Mesendoderm (in vitro differentiated cells): Measurements from ENCODE around the gene CCL20. TPM values are rescaled to one million over a fixed set of nuclear protein-coding genes. Genes with fewer than 3 reads are reported as not detected.

Source experiments
- DNase-seq: peaks from one replicate; pipeline ENCODE4 v3.0.0; 2013
- H2AK5ac ChIP-seq: 2 replicates; pipeline ENCODE4 v1.6.1; 2013; ENCODE audit warnings: low read length, inconsistent platforms
- H2BK120ac ChIP-seq: 2 replicates; pipeline ENCODE4 v1.6.1; 2013; ENCODE audit warnings: low read depth, mild to moderate bottlenecking, low read length, moderate library complexity, mixed read lengths
- H2BK15ac ChIP-seq: replicated peaks from 2 replicates; pipeline ENCODE4 v1.6.1; 2013; ENCODE audit warnings: low read depth, mild to moderate bottlenecking, moderate library complexity
- H2BK5ac ChIP-seq: 2 replicates; pipeline ENCODE4 v1.6.1; 2013; ENCODE audit warnings: low read length, inconsistent platforms
- H3K18ac ChIP-seq: 2 replicates; pipeline ENCODE4 v1.6.1; 2013; ENCODE audit warnings: mild to moderate bottlenecking, low read length, mixed read lengths
- H3K23ac ChIP-seq: one replicate; pipeline ENCODE4 v1.6.1; 2013; ENCODE audit warnings: low read length
- H3K27ac ChIP-seq: 2 replicates; pipeline ENCODE4 v1.5.1; 2013; ENCODE audit warnings: low read depth, mild to moderate bottlenecking, inconsistent platforms, low read length, moderate library complexity
- H3K27me3 ChIP-seq: 2 replicates; pipeline ENCODE4 v1.6.1; 2013; ENCODE audit warnings: low read length, control low read depth, mild to moderate bottlenecking, inconsistent platforms; ENCODE audit not compliant: insufficient read depth, poor library complexity
- H3K36me3 ChIP-seq: 2 replicates; pipeline ENCODE4 v1.6.1; 2013; ENCODE audit warnings: low read length, inconsistent platforms; ENCODE audit not compliant: control insufficient read depth, insufficient read depth
- H3K4ac ChIP-seq: one replicate; pipeline ENCODE4 v1.6.1; 2013; ENCODE audit warnings: low read depth, mild to moderate bottlenecking, low read length, moderate library complexity
- H3K4me1 ChIP-seq: 2 replicates; pipeline ENCODE4 v1.6.1; 2013; ENCODE audit warnings: low read depth, low read length, inconsistent platforms; ENCODE audit not compliant: control insufficient read depth
- H3K4me2 ChIP-seq: 2 replicates; pipeline ENCODE4 v1.6.1; 2013; ENCODE audit warnings: low read length
- H3K4me3 ChIP-seq: 2 replicates; pipeline ENCODE4 v1.5.1; 2013; ENCODE audit warnings: mild to moderate bottlenecking, low read length
- H3K56ac ChIP-seq: one replicate; pipeline ENCODE4 v1.6.1; 2013; ENCODE audit warnings: low read length
- H3K79me1 ChIP-seq: 2 replicates; pipeline ENCODE4 v1.6.1; 2013; ENCODE audit warnings: low read length, inconsistent platforms
- H3K79me2 ChIP-seq: 2 replicates; pipeline ENCODE4 v1.6.1; 2013; ENCODE audit warnings: mild to moderate bottlenecking, low read length; ENCODE audit not compliant: control insufficient read depth, insufficient read depth
- H3K9ac ChIP-seq: 2 replicates; pipeline ENCODE4 v1.6.1; 2013; ENCODE audit warnings: low read length, inconsistent platforms
- H4K5ac ChIP-seq: one replicate; pipeline ENCODE4 v1.6.1; 2013; ENCODE audit warnings: low read length
- H4K8ac ChIP-seq: one replicate; pipeline ENCODE4 v1.6.1; 2013; ENCODE audit warnings: low read depth, mild to moderate bottlenecking, control low read depth, low read length, moderate library complexity
- WGBS: extraction: QIAGEN DNeasy Blood & Tissue Kit; methylation state at CpG from one replicate; pipeline ENCODE4 v1.1.7; 2013; ENCODE audit warnings: low lambda C conversion rate, missing lambda C conversion rate; ENCODE audit not compliant: insufficient coverage; ENCODE audit errors: extremely low coverage; 5-methylcytosine and 5-hydroxymethylcytosine counted together
- small RNA-seq: library from polyadenylated mRNA; stranded (forward); fragments of <200 nt; extraction: miRNeasy Mini kit (QIAGEN cat#:217004); gene quantifications from one replicate; pipeline ENCODE3, GENCODE V24; 2013; ENCODE audit not compliant: insufficient read depth

The CCL20 gene

DNA sequence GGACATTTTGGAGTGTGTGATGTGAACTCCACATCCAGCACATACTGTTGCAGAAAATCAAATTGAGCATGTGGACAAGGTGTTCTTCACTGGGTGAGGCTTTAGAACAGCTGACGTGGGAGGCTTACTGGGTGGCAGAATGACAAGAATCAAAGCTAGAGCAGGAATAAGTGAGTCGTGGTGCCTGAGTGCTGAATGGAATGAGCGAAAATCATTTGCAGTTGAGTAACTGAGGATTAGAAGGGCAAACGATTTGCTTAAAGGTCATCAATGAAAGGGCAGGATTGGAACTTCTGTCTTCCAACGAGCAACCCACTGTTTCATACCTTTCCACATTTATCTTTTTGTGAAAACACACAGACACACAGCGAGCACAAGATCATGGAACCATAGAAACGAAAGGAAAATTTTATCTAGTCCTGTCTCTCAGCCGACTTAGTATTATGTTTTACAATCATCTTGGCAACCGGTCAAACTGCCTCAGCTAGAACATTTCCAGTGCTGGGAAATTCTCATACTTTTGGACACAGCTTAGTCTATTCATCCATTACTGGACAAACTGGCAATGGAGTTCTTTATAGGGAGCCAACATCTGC lies 50.6 kb downstream of the CCL20 start:
- Histone ChIP-seq H3K4ac (no peak overlapping the region), H2BK15ac (no peak overlapping the region), H3K9ac (no peak overlapping the region), H3K27me3 (no peaks in the 10 kb centered on the region), H4K8ac (no peak overlapping the region), H2AK5ac (no peak overlapping the region), H3K36me3 (no peaks in the 10 kb centered on the region), H3K79me2 (no peaks in the 10 kb centered on the region), H3K23ac (no peak overlapping the region), H3K18ac (no peak overlapping the region), H3K27ac (no peak overlapping the region), H3K4me3 (no peak overlapping the region), H3K56ac (no peak overlapping the region), H2BK120ac (no peak overlapping the region), H3K4me2 (no peak overlapping the region), H2BK5ac (no peak overlapping the region), H4K5ac (no peak overlapping the region), H3K79me1 (no peaks in the 10 kb centered on the region), H3K4me1 (peaks cover 2% of the 10 kb centered on the region)
- no peak for DNase-seq
- no CpG with 5 or more reads among the region's 9 CpGs for WGBS

DNA sequence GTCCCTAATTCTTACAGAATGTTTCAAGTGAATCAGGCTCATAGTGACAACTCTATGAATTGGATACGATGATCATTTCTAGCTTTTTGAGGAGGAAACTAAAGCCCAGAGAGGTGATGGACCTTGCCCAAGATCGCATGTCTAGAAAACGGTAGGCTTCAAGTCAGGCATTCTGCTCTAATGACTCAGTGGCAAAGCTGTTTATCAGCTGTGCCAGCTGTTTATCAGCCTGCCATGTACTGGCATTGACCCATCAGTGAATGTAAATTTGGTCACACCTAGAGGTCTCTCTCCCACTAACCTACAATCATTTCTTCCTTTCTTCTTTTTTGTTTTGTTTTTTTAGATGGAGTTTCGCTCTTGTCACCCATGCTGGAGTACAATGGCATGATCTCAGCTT lies 51.6 kb downstream of the CCL20 start:
- Histone ChIP-seq H3K4ac (no peak overlapping the region), H3K4me3 (no peak overlapping the region), H3K27ac (no peak overlapping the region), H3K23ac (no peak overlapping the region), H2BK120ac (no peak overlapping the region), H3K18ac (no peak overlapping the region), H3K56ac (no peak overlapping the region), H2BK5ac (no peak overlapping the region), H3K79me1 (no peaks in the 10 kb centered on the region), H4K8ac (no peak overlapping the region), H2BK15ac (no peak overlapping the region), H3K4me2 (no peak overlapping the region), H2AK5ac (no peak overlapping the region), H3K9ac (no peak overlapping the region), H3K79me2 (no peaks in the 10 kb centered on the region), H4K5ac (no peak overlapping the region), H3K4me1 (peaks cover 2% of the 10 kb centered on the region), H3K27me3 (no peaks in the 10 kb centered on the region), H3K36me3 (no peaks in the 10 kb centered on the region)
- no CpG with 5 or more reads among the region's 4 CpGs for WGBS
- no peak for DNase-seq

Small RNA genes within 50 kb of the gene (small RNA-seq; reads per million reads assigned to genes)
- not detected for gene SNRPGP8
